Epithelial cell of proximal tubule (primary cell): ENCODE measurements around the gene PSMG3. TPM values are rescaled to one million over a fixed set of nuclear protein-coding genes. Genes with fewer than 3 reads are reported as not detected.

Experiments used
- DNase-seq: peaks from one replicate; pipeline ENCODE4 v3.0.0-alpha.2; 2011; ENCODE audit warnings: low read depth
- H3K4me3 ChIP-seq: 2 replicates; pipeline ENCODE4 v1.5.1; 2011; ENCODE audit warnings: low read depth, mild to moderate bottlenecking, low read length
- total RNA-seq: library from RNA; depleted of rRNA; stranded (reverse); fragments of >200 nt; gene quantifications from 2 replicates; pipeline ENCODE4 v1.2.3, GENCODE V29; 2015
- TF ChIP-seq, protein P1 (sequence below): conservative IDR thresholded peaks from 2 replicates; pipeline ENCODE4 v1.5.1; 2012; ENCODE audit warnings: low read depth, mild to moderate bottlenecking, low read length

The PSMG3 gene
- total RNA-seq, 1 donor from 2014 or later: 55.4 TPM

DNA sequence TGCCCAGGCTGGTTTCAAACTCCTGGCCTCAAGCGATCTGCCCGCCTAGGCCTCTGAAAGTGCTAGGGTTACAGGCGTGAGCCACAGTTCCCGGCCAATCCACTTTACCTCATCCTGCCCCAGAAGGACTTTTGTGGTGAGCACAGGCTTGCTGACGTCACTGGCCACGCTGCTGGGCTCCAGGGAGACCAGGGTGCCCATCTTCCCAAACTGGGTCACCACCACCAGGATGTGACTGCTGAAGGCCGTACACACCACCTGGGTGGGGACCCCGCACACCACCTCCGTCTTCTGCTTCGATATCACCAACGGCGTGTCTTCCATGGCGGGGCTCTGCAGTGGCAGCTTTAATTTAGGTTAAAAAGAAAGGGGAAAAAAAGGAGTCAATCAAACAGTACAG, 816 bp downstream of the PSMG3 start:
- no peak for DNase-seq
- peak overlapping the region; percentile 96 for H3K4me3 ChIP-seq
- TF ChIP-seq, protein P1, sequence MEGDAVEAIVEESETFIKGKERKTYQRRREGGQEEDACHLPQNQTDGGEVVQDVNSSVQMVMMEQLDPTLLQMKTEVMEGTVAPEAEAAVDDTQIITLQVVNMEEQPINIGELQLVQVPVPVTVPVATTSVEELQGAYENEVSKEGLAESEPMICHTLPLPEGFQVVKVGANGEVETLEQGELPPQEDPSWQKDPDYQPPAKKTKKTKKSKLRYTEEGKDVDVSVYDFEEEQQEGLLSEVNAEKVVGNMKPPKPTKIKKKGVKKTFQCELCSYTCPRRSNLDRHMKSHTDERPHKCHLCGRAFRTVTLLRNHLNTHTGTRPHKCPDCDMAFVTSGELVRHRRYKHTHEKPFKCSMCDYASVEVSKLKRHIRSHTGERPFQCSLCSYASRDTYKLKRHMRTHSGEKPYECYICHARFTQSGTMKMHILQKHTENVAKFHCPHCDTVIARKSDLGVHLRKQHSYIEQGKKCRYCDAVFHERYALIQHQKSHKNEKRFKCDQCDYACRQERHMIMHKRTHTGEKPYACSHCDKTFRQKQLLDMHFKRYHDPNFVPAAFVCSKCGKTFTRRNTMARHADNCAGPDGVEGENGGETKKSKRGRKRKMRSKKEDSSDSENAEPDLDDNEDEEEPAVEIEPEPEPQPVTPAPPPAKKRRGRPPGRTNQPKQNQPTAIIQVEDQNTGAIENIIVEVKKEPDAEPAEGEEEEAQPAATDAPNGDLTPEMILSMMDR: no peak

DNA sequence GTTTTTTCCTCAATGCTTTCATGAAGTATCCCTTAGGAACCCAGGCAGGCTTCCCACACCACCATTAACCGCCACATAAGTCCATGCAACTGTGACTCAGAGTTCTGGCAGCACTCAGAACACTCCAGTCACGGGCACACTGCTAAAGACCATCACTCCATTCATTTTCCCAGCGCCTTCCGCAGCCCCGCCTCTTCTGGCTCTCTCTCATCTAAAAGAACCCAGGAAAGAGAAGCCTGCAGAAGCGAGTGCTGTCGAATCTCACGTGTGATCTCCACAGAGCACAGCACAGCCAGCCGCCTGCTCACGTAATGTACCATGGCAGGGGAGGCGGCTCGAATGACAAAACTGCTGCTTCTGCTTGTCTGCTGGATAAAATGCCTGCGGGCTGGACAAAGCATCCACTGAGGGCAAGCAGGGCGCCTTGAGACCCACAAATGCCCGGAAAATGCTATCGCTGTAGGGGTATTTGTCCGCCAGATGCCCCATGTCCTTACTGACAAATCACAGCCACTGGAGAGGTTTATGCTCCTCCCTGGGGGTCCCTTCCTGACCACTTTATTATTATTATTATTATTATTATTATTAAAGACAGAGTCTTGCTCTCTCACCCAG, 1.8 kb downstream of the PSMG3 start:
- H3K4me3 ChIP-seq: peak overlapping the region; percentile 0
- peak; percentile 45 for DNase-seq
- TF ChIP-seq, protein P1: no peak

DNA sequence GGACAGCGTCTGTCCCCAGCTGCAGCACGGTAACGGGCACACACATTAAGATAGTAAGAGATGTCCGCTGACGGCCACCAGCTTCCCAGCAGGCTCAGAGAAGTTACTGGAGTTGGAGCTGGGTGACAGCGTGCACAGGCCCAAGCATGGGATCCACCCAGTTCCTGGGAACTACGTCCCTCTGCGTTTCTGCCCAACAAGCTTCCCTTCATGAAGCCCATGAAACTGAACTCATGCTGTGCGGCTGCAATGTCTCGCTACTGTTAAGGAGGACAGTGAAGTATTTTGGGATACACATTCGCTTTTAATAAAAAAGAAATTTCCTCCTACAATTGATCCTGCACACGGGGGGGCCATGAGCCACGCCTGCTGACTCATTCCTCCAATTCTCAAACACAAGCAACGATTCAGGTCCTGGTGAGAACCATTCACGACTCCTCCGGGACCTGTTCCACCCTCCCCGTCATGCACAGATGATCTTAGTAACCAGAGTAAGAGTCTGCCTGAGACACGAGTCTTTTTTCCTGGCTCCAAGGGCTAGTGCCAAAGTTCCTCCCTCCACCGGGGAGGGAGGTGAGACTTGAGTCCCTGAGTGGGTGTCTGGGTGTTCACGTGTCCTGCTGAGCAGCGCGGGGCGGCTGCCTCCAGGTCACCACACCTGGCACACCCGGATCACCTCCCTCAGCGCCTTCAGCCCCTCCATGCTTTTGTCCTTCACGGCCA, 2.6 kb downstream of the PSMG3 start:
- TF ChIP-seq, protein P1: no peak
- peak; percentile 73 for DNase-seq
- H3K4me3 ChIP-seq: peak overlapping the region; percentile 1

DNA sequence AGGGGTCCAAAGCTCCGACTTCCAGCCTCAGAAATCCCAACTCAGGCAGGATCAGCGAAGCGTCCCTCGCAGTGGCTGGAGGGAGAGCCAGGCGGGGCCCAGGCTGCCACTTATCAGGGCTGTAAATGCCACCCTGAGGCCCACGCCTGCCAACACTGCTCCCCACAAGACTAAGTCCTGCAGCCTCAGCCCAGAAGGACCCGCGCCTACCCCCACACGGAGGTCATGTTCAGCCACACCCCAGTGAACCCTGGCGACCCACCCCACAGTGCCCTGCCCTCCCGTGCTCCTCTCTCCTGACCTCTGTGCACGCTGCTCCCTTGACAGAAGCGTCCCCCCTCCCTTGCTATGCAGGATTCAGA, 3.2 kb downstream of the PSMG3 start:
- H3K4me3 ChIP-seq: peak overlapping the region; percentile 1
- TF ChIP-seq, protein P1: no peak
- DNase-seq: no peak

DNA sequence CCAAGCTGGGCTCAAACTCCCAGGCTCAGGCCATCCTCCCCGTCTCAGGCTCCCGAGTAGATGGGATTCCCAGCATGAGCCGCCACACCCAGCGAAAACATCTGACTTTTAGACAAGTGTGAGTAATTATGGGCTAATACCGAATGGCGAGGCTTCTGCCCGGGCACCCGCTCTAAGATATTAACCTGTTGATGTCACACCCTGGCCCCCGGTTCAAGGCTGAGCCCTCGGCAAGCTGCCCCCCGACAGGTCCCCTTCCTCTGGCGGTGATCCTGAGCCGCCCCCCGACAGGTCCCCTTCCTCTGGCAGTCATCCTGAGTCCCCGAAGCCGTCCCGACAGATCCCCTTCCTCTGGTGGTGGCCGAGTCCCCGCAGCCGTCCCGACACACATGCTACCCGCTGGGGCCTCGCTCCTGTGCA, 5.2 kb downstream of the PSMG3 start:
- no peak for DNase-seq
- H3K4me3 ChIP-seq: no peak overlapping the region

DNA sequence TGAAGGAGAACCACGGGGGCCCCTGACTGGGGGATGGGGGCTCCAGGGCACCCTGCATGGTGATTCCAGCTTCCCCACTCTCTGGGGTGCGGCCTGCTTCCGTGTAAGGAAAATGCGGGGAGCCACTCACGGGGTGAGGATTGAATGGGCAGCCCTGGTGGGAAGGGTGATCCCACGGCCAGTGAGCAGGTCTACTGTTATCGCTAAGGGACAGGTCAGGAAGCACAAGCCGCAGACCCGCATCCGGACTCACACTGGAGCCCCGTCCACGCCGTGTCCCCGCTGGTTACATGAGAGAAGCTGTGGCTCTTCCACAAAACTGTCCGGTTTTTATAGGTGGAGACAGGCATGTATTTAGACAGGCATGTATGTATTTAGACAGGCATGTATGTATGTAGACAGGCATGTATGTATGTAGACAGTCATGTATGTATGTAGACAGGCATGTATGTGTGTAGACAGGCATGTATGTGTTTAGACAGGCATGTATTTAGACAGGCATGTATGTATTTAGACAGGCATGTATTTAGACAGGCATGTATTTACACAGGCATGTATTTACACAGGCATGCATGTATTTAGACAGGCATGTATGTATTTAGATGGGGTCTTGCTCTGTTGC, 5.7 kb downstream of the PSMG3 start:
- TF ChIP-seq, protein P1: no peak
- no peak overlapping the region for H3K4me3 ChIP-seq
- no peak for DNase-seq

More for the DNA sequence above, 5.2 kb downstream of the PSMG3 start:
- TF ChIP-seq, protein P1: no peak
